OCI-LY3 (cell line): ENCODE measurements around the gene ATP6V0C.
A peak's percentile ranks its signal among the peaks of the same experiment; 100 is the strongest.

Experiments
- H2AFZ ChIP-seq: fragments of 200-600, 300-600 bp; shearing (Covaris generic); 2 replicates; pipeline ENCODE4 v1.6.0; 2014; ENCODE audit warnings: antibody characterized with exemption, low read depth, low read length
- H3K27ac ChIP-seq: fragments of 200-600, 300-600 bp; sonication (generic); 2 replicates; pipeline ENCODE4 v1.5.1; 2014; ENCODE audit warnings: mild to moderate bottlenecking, low read length, moderate library complexity, mixed read lengths
- H3K27me3 ChIP-seq: fragments of 200-600, 300-600 bp; sonication (generic); 2 replicates; pipeline ENCODE4 v1.6.1; 2014; ENCODE audit warnings: low read depth, low read length, mixed read lengths
- H3K36me3 ChIP-seq: fragments of 200-600, 300-600 bp; sonication (generic); replicated peaks from 2 replicates; pipeline ENCODE3; 2014; ENCODE audit warnings: low read depth, low read length, mixed read lengths
- H3K4me1 ChIP-seq: fragments of 300-600, 200-600 bp; sonication (generic); 2 replicates; pipeline ENCODE4 v1.6.1; 2014; ENCODE audit warnings: low read length, mixed read lengths
- H3K4me2 ChIP-seq: fragments of 200-600, 300-600 bp; sonication (generic); 2 replicates; pipeline ENCODE4 v1.6.1; 2014; ENCODE audit warnings: low read length, mixed read lengths
- H3K4me3 ChIP-seq: fragments of 300-600, 200-600 bp; sonication (generic); 2 replicates; pipeline ENCODE4 v1.5.1; 2014; ENCODE audit warnings: antibody characterized with exemption, mild to moderate bottlenecking, low read length, moderate library complexity
- H3K79me2 ChIP-seq: fragments of 300-600, 200-600 bp; shearing (Covaris generic); 2 replicates; pipeline ENCODE4 v1.6.1; 2014; ENCODE audit warnings: mild to moderate bottlenecking, low read length, mixed read lengths
- H3K9ac ChIP-seq: fragments of 300-600, 200-600 bp; shearing (Covaris generic); 2 replicates; pipeline ENCODE4 v1.6.0; 2014; ENCODE audit warnings: mild to moderate bottlenecking, low read length, moderate library complexity
- H3K9me3 ChIP-seq: fragments of 200-600, 300-600 bp; shearing (Covaris generic); 2 replicates; pipeline ENCODE4 v1.6.1; 2014; ENCODE audit warnings: low read length, mixed read lengths; ENCODE audit not compliant: insufficient read depth
- H4K20me1 ChIP-seq: fragments of 200-600, 300-600 bp; sonication (generic); 2 replicates; pipeline ENCODE4 v1.6.1; 2016; ENCODE audit warnings: low read length, mixed read lengths; ENCODE audit not compliant: insufficient read depth
- EZH2phosphoT487 ChIP-seq: fragments of 200-600 bp; shearing (Covaris generic); IDR thresholded peaks from 2 replicates; pipeline ENCODE4 v1.6.1; 2018; ENCODE audit warnings: antibody characterized with exemption, mixed run types, low read depth
- TF ChIP-seq, protein P1 (sequence below): fragments of 200-600, 300-600 bp; sonication (generic); IDR thresholded peaks from 2 replicates; pipeline ENCODE4 v1.5.1; 2014; ENCODE audit warnings: antibody characterized with exemption, low read length, low read depth

ATP6V0C gene

DNA sequence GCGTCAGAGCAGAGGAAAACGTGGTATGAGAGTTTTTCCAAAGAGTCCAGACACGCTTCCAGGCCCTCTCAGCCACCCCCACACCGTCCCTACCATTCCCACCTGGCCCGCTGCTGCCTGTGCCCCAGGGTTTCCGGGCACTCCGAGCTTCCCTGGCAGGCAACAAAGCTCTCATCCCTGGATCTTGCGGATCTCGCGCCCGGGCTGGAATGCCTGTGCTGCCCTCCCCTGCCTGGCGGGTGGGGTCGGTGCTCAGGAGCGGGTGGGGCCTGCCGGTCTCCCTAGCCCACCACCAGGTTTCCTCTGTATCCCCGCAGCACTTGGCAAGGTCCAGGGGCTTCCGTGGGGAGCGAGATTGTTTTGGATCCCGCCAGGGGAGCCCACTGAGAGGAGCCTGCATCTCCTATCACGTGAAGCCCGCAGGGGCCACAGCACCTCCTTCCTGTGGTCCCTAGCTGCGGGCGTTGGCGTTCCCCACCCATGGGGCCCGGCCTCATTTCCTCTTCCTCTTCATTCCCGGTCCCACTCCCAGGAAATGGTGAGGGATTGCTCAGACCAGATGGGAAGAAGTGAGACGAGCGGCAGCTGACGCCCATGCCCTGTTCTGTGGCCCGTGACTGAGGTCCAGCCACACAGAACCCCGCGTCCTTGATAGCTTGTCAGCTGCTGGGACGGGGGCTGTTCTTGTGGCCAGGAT lies 27.8 kb upstream of the ATP6V0C start:
- Histone ChIP-seq H3K9me3 (no peaks in the 10 kb centered on the region), H3K36me3 (no peaks in the 10 kb centered on the region), H3K4me3 (no peak overlapping the region), H3K9ac (no peak overlapping the region), H3K27ac (no peak overlapping the region), H3K4me1 (peaks cover 20% of the 10 kb centered on the region), H2AFZ (no peak overlapping the region), H4K20me1 (no peaks in the 10 kb centered on the region), H3K27me3 (no peaks in the 10 kb centered on the region), H3K4me2 (no peak overlapping the region), H3K79me2 (0 out of 2 replicates have a peak, but pooled peaks cover 5% of the 10 kb centered on the region)
- TF ChIP-seq, protein P1, sequence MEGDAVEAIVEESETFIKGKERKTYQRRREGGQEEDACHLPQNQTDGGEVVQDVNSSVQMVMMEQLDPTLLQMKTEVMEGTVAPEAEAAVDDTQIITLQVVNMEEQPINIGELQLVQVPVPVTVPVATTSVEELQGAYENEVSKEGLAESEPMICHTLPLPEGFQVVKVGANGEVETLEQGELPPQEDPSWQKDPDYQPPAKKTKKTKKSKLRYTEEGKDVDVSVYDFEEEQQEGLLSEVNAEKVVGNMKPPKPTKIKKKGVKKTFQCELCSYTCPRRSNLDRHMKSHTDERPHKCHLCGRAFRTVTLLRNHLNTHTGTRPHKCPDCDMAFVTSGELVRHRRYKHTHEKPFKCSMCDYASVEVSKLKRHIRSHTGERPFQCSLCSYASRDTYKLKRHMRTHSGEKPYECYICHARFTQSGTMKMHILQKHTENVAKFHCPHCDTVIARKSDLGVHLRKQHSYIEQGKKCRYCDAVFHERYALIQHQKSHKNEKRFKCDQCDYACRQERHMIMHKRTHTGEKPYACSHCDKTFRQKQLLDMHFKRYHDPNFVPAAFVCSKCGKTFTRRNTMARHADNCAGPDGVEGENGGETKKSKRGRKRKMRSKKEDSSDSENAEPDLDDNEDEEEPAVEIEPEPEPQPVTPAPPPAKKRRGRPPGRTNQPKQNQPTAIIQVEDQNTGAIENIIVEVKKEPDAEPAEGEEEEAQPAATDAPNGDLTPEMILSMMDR: no peak
- no peak for TF ChIP-seq EZH2phosphoT487

DNA sequence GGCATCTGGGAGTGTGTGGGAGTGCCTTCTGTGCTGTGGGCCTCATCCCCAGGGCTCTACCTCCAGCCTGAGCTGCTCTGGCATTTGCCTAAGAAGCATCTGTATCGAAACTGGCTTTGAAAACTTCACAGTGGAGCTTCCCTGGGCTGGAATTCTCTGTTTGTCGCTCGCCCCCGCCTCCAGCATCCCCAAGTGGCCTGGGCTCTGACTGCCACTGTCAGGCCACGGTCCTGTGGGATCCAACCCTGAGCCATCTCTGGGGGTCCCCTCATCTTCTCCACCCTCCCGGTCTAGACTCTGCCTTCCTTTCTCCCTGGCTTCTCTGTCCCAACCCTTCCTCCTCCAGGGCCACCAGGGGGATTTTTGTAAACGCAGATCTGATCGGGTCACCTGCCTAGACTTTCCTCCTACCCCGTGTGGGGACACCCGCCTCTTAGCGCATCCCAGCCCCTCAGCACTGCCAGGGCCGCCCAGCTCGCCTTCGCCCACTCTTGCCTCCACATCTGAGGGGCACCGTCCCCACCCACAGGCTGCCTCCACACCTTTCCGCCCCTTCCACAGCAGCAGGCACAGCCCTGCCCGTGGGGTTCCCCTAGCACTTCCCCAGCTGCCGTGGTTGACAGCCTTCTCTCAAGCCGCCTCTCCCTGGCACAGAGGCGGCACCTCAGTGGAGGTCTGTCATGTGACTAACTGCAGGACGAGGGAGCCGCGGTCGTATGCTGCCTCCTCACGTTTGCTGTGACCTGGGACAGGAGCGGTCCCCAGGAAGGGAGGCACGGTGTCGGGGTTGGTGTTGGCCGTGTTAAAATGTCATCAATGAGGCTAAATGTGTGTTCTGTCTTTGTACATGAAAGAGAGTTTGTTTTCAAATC lies 26.9 kb upstream of the ATP6V0C start:
- peak overlapping the region; percentile 75 for H3K4me3 ChIP-seq
- no peaks in the 10 kb centered on the region for H3K27me3 ChIP-seq
- peaks cover 20% of the 10 kb centered on the region for H3K4me1 ChIP-seq
- 0 out of 2 replicates have a peak, but pooled peaks cover 5% of the 10 kb centered on the region for H3K79me2 ChIP-seq
- H3K9me3 ChIP-seq: no peaks in the 10 kb centered on the region
- H3K27ac ChIP-seq: peak overlapping the region; percentile 35
- peak overlapping the region; percentile 84 for H2AFZ ChIP-seq
- peak overlapping the region; percentile 63 for H3K9ac ChIP-seq
- no peak for TF ChIP-seq EZH2phosphoT487
- TF ChIP-seq, protein P1: peak; percentile 75
- no peaks in the 10 kb centered on the region for H4K20me1 ChIP-seq
- peak overlapping the region; percentile 99 for H3K4me2 ChIP-seq
- no peaks in the 10 kb centered on the region for H3K36me3 ChIP-seq

DNA sequence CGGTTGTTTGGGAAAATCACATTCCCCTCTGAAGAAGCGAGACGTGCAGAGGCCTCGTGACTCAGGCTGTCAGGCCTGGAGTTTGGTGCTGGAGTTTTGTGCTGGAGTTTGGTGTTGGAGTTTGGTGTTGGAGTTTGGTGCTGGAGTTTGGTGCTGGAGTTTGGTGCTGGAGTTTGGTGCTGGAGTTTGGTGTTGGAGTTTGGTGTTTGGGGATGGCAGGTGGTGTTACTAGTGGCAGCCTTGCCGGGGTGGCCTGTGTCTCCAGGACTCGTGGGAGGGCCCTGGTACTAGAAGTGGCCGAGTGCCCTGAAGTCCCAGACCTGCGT lies 26.3 kb upstream of the ATP6V0C start:
- no peaks in the 10 kb centered on the region for H3K9me3 ChIP-seq
- H3K36me3 ChIP-seq: no peaks in the 10 kb centered on the region
- H2AFZ ChIP-seq: peak overlapping the region; percentile 84
- TF ChIP-seq EZH2phosphoT487: no peak
- TF ChIP-seq, protein P1: 0 out of 2 replicates have a peak, but pooled peaks have one; percentile 1
- H3K4me2 ChIP-seq: peak overlapping the region; percentile 99
- peak overlapping the region; percentile 35 for H3K27ac ChIP-seq
- peak overlapping the region; percentile 75 for H3K4me3 ChIP-seq
- no peaks in the 10 kb centered on the region for H3K27me3 ChIP-seq
- peak overlapping the region; percentile 63 for H3K9ac ChIP-seq
- H3K79me2 ChIP-seq: 0 out of 2 replicates have a peak, but pooled peaks cover 5% of the 10 kb centered on the region
- H3K4me1 ChIP-seq: peaks cover 20% of the 10 kb centered on the region
- no peaks in the 10 kb centered on the region for H4K20me1 ChIP-seq

DNA sequence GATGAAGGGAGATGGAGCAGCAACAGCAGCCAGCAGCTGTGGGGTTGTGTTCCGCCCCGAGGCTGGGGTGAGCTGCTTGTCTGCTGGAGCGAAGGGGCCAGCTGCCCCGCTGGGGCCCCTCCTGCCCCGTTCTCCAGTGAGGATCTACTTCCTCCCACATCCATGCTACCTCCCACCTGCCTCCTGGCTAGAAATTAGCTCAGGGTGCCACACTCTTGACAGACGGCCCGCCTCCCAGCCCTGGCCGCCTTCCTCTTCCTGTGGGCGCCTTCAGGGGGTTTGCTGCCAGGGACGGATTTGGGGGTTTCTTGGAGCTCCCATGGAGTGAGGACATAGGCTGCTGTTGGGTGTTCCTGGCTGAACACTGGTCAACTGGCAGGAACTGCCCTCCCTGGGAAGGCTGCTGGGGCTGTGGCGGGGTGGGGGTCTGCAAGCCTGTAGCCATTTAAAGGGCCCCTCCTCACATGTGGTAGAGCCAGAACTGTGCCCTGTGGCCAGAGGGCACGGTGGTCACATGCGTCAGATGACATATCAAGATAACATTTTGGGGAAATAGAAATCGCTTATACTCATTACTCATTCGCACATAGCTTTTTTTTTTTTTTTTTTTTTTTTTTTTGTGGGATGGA lies 25.7 kb upstream of the ATP6V0C start:
- Histone ChIP-seq H3K4me2 (peak overlapping the region; percentile 99), H3K9ac (peak overlapping the region; percentile 63), H3K4me3 (peak overlapping the region; percentile 75), H3K9me3 (no peaks in the 10 kb centered on the region), H3K36me3 (no peaks in the 10 kb centered on the region), H3K27me3 (no peaks in the 10 kb centered on the region), H3K4me1 (peaks cover 20% of the 10 kb centered on the region), H3K27ac (0 out of 2 replicates have a peak overlapping the region, but pooled peaks have one; percentile 35), H4K20me1 (no peaks in the 10 kb centered on the region), H2AFZ (peak overlapping the region; percentile 84; the same call in 1 of the 2 replicates), H3K79me2 (0 out of 2 replicates have a peak, but pooled peaks cover 5% of the 10 kb centered on the region)
- TF ChIP-seq, protein P1: no peak
- no peak for TF ChIP-seq EZH2phosphoT487
